ENCODE measurements around the gene ARHGEF33. TPM values are rescaled to one million over a fixed set of nuclear protein-coding genes. Genes with fewer than 3 reads are reported as not detected.

The ARHGEF33 gene
- total RNA-seq, 1 experiment from 2014 or later, result 0.41 TPM

DNA sequence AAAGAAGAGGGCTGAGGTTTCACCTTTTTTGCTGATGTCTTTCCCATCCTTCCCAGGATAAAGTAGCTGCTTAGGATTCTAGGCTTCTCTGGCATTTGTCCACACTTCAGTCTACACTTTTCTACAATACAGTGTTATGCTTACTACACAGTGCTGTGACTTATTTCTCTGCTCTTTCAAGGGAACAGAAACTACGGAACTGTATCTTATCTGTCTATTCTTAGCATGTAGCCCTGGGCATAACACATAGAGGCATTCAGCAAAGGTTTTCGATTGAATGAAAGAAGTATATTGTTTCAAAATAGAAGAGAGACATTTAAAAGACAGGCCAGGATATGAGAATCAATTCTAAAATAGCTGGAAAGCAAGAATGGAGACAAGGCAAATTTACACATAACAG lies 110.9 kb downstream of the ARHGEF33 start:
- no peak for ATAC-seq
- in situ Hi-C loops (cut with HindIII; ENCODE audit: low pct_unique_long_range_greater_than_20kb, low sequenced_read_pairs), result no loop called here
- Histone ChIP-seq H3K27me3 (ENCODE audit: control insufficient read depth, insufficient read depth, low read length) (no peaks in the 10 kb centered on the region), H3K4me1 (ENCODE audit: control insufficient read depth, insufficient read depth, low read length) (no peaks in the 10 kb centered on the region), H3K36me3 (ENCODE audit: control insufficient read depth, insufficient read depth, low read length) (peaks cover 13% of the 10 kb centered on the region; the same call in 1 of the 2 replicates), H3K9me3 (ENCODE audit: control insufficient read depth, insufficient read depth, low read depth, low read length) (no peaks in the 10 kb centered on the region), H3K4me3 (ENCODE audit: low read depth in 2 of 2, low read length in 2 of 2) (no peak overlapping the region), H3K27ac (ENCODE audit: low read length) (no peak overlapping the region)
- no TSS peak for BruUV-seq (replicated peaks)
- DNase-seq (ENCODE audit: low read depth, low spot score), result no peak
- TF ChIP-seq SIN3A (IDR thresholded peaks at IDR 0.05; ENCODE audit: borderline replicate concordance, insufficient read depth, low read depth, low read length) (no peak), POLR2AphosphoS5 (IDR thresholded peaks at IDR 0.05; ENCODE audit: low read depth, low read length) (no peak)
- TF ChIP-seq, protein P1, sequence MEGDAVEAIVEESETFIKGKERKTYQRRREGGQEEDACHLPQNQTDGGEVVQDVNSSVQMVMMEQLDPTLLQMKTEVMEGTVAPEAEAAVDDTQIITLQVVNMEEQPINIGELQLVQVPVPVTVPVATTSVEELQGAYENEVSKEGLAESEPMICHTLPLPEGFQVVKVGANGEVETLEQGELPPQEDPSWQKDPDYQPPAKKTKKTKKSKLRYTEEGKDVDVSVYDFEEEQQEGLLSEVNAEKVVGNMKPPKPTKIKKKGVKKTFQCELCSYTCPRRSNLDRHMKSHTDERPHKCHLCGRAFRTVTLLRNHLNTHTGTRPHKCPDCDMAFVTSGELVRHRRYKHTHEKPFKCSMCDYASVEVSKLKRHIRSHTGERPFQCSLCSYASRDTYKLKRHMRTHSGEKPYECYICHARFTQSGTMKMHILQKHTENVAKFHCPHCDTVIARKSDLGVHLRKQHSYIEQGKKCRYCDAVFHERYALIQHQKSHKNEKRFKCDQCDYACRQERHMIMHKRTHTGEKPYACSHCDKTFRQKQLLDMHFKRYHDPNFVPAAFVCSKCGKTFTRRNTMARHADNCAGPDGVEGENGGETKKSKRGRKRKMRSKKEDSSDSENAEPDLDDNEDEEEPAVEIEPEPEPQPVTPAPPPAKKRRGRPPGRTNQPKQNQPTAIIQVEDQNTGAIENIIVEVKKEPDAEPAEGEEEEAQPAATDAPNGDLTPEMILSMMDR (IDR thresholded peaks at IDR 0.05), result no peak
- intact Hi-C loops (cut with micrococcal nuclease; ENCODE audit: unreplicated experiment), result no loop called here
- ChIA-PET CTCF (no interaction called here), POLR2A (no interaction called here)

DNA sequence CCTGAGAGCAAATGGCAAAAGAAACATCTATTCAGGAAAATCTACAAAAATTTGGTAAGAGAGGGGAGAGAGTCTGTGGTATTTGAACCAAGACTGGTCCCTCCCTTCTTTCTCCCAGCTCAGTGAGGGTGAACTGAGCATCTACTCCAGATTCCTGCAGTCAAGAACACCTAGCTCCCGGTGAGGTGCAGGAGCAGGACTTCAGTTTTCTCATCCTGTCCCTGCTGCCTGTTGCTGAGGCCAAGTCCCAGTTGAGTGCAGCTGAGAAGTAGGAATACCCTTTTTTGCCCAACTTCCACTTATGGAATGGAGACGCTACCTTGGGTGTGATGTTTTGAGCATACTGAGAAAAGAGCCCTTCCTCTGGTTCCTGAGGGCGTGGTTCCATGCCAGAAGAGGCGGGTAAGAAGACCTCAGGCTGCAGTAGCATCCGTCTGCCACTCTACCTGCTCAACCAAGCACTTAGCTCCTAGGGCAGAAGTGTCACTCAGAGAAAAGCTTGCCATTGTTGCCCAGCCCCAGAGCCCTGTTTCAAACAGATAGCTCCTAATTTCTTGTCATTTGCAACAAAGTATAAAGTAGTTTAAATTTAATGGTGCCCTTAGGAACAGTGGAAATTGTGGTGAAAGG lies 118.3 kb downstream of the ARHGEF33 start:
- 0 out of 2 replicates have a peak, but pooled peaks have one; percentile 34 for ATAC-seq
- H3K4me3 ChIP-seq (ENCODE audit: low read depth in 2 of 2, low read length in 2 of 2), result no peak overlapping the region
- no peaks in the 10 kb centered on the region for H3K9me3 ChIP-seq (ENCODE audit: control insufficient read depth, insufficient read depth, low read depth, low read length)
- no peaks in the 10 kb centered on the region for H3K4me1 ChIP-seq (ENCODE audit: control insufficient read depth, insufficient read depth, low read length)
- H3K27me3 ChIP-seq (ENCODE audit: control insufficient read depth, insufficient read depth, low read length), result no peaks in the 10 kb centered on the region
- ChIA-PET CTCF (interaction anchor here (0.6 kb wide), 1 partner anchor 61 kb away, joined by 3 read pairs; no protein-coding TSS in a partner anchor), POLR2A (no interaction called here)
- peaks cover 22% of the 10 kb centered on the region for H3K36me3 ChIP-seq (ENCODE audit: control insufficient read depth, insufficient read depth, low read length)
- TF ChIP-seq, protein P1 (IDR thresholded peaks at IDR 0.05), result no peak
- TF ChIP-seq, protein P2, sequence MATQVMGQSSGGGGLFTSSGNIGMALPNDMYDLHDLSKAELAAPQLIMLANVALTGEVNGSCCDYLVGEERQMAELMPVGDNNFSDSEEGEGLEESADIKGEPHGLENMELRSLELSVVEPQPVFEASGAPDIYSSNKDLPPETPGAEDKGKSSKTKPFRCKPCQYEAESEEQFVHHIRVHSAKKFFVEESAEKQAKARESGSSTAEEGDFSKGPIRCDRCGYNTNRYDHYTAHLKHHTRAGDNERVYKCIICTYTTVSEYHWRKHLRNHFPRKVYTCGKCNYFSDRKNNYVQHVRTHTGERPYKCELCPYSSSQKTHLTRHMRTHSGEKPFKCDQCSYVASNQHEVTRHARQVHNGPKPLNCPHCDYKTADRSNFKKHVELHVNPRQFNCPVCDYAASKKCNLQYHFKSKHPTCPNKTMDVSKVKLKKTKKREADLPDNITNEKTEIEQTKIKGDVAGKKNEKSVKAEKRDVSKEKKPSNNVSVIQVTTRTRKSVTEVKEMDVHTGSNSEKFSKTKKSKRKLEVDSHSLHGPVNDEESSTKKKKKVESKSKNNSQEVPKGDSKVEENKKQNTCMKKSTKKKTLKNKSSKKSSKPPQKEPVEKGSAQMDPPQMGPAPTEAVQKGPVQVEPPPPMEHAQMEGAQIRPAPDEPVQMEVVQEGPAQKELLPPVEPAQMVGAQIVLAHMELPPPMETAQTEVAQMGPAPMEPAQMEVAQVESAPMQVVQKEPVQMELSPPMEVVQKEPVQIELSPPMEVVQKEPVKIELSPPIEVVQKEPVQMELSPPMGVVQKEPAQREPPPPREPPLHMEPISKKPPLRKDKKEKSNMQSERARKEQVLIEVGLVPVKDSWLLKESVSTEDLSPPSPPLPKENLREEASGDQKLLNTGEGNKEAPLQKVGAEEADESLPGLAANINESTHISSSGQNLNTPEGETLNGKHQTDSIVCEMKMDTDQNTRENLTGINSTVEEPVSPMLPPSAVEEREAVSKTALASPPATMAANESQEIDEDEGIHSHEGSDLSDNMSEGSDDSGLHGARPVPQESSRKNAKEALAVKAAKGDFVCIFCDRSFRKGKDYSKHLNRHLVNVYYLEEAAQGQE (IDR thresholded peaks at IDR 0.05; ENCODE audit: insufficient read depth in 1 of 2, low read depth in 2 of 2, low read length in 1 of 2), result no peak
- TF ChIP-seq TCF7L2 (IDR thresholded peaks at IDR 0.05; ENCODE audit: low read depth, low read length) (no peak), SIN3A (IDR thresholded peaks at IDR 0.05; ENCODE audit: borderline replicate concordance, insufficient read depth, low read depth, low read length) (no peak), POLR2AphosphoS5 (IDR thresholded peaks at IDR 0.05; ENCODE audit: low read depth, low read length) (no peak)
- BruUV-seq (replicated peaks), result no TSS peak
- in situ Hi-C loops (cut with HindIII; ENCODE audit: low pct_unique_long_range_greater_than_20kb, low sequenced_read_pairs) (no loop called here), intact Hi-C loops (cut with micrococcal nuclease; ENCODE audit: unreplicated experiment) (no loop called here)
- no peak for DNase-seq (ENCODE audit: low read depth, low spot score)
- no peak overlapping the region for H3K27ac ChIP-seq (ENCODE audit: low read length)
